ENCODE data around the gene DSG3. TPM values are rescaled to one million over a fixed set of nuclear protein-coding genes. Genes with fewer than 3 reads are reported as not detected.
A peak's percentile ranks its signal among the peaks of the same experiment; 100 is the strongest.

Gene DSG3
- total RNA-seq, 1 donor from 2014 or later, result 0.67 TPM

GRCh38 chr18:31508781-31509180 lies 61.2 kb downstream of the DSG3 start:
- DNase-seq (ENCODE audit: low read depth), result no peak

GRCh38 chr18:31509571-31509970 lies 62.0 kb downstream of the DSG3 start:
- Histone ChIP-seq H3K36me3 (ENCODE audit: control insufficient read depth, insufficient read depth, low read length) (no peaks in the 10 kb centered on the region), H3K4me3 (ENCODE audit: low read depth, low read length) (no peak overlapping the region), H3K27me3 (ENCODE audit: control insufficient read depth, insufficient read depth, low read length) (no peaks in the 10 kb centered on the region)
- no peak for DNase-seq (ENCODE audit: low read depth)
- no peak for TF ChIP-seq CTCF (IDR thresholded peaks at IDR 0.05; ENCODE audit: insufficient read depth, low read length, poor library complexity, severe bottlenecking)

More at GRCh38 chr18:31508781-31509180, 61.2 kb downstream of the DSG3 start:
- Histone ChIP-seq H3K27me3 (ENCODE audit: control insufficient read depth, insufficient read depth, low read length) (no peaks in the 10 kb centered on the region), H3K36me3 (ENCODE audit: control insufficient read depth, insufficient read depth, low read length) (no peaks in the 10 kb centered on the region), H3K4me3 (ENCODE audit: low read depth, low read length) (no peak overlapping the region)
- TF ChIP-seq CTCF (IDR thresholded peaks at IDR 0.05; ENCODE audit: insufficient read depth, low read length, poor library complexity, severe bottlenecking), result no peak

- TF ChIP-seq CTCF (IDR thresholded peaks at IDR 0.05; ENCODE audit: insufficient read depth, low read length, poor library complexity, severe bottlenecking), result no peak
- no peak overlapping the region for H3K4me3 ChIP-seq (ENCODE audit: low read depth, low read length)
- peak; percentile 49 for DNase-seq (ENCODE audit: low read depth)
- no peaks in the 10 kb centered on the region for H3K36me3 ChIP-seq (ENCODE audit: control insufficient read depth, insufficient read depth, low read length)
- H3K27me3 ChIP-seq (ENCODE audit: control insufficient read depth, insufficient read depth, low read length), result no peaks in the 10 kb centered on the region
These were observed 62.8 kb downstream of the DSG3 start for GRCh38 chr18:31510319-31510718.

- DNase-seq (ENCODE audit: low read depth), result no peak
- Histone ChIP-seq H3K4me3 (ENCODE audit: low read depth, low read length) (no peak overlapping the region), H3K27me3 (ENCODE audit: control insufficient read depth, insufficient read depth, low read length) (no peaks in the 10 kb centered on the region), H3K36me3 (ENCODE audit: control insufficient read depth, insufficient read depth, low read length) (no peaks in the 10 kb centered on the region)
- no peak for TF ChIP-seq CTCF (IDR thresholded peaks at IDR 0.05; ENCODE audit: insufficient read depth, low read length, poor library complexity, severe bottlenecking)
These were observed 63.6 kb downstream of the DSG3 start for GRCh38 chr18:31511098-31511497.

- peak; percentile 91 for DNase-seq (ENCODE audit: low read depth)
- Histone ChIP-seq H3K36me3 (ENCODE audit: control insufficient read depth, insufficient read depth, low read length) (no peaks in the 10 kb centered on the region), H3K27me3 (ENCODE audit: control insufficient read depth, insufficient read depth, low read length) (no peaks in the 10 kb centered on the region), H3K4me3 (ENCODE audit: low read depth, low read length) (no peak overlapping the region)
- no peak for TF ChIP-seq CTCF (IDR thresholded peaks at IDR 0.05; ENCODE audit: insufficient read depth, low read length, poor library complexity, severe bottlenecking)
These were observed 64.7 kb downstream of the DSG3 start for GRCh38 chr18:31512203-31512764.
